HG03064 (cell line): ENCODE measurements around the gene LANCL2.
A peak's percentile ranks its signal among the peaks of the same experiment; 100 is the strongest.
"Not testable (repeated sequence)": the region's sequence is repeated elsewhere in the genome, so short reads cannot be mapped to it uniquely, and the experiment has no call there.

Source experiments
- ATAC-seq: cut with Tn5 transposase; IDR thresholded peaks from one replicate; pipeline ENCODE4 v1.9.1; 2021; ENCODE audit warnings: low read depth; ENCODE audit not compliant: unreplicated experiment

LANCL2 gene

GRCh38 chr7:55397617-55398016 lies 32.5 kb downstream of the LANCL2 start:
- no peak for ATAC-seq

DNA sequence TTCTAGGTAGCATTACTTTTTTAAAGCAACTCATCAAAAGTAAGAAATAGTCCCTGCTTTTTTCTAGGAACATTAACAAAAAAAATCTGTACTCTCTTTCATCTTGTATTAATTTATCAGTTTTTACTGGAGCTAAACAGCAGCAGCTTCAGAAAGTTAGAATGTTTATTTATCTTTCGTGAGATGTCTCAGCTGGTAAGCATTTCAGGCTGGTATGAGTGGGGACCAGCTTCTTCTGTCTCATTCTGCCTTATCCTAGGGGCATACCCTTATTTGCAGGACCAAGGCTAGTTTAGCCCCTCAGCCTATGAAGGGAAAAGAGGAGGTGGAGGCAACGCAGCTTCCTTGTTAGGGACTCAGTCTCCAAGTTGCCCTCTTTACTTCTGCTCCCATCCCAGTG lies 35.1 kb downstream of the LANCL2 start:
- no peak for ATAC-seq

DNA sequence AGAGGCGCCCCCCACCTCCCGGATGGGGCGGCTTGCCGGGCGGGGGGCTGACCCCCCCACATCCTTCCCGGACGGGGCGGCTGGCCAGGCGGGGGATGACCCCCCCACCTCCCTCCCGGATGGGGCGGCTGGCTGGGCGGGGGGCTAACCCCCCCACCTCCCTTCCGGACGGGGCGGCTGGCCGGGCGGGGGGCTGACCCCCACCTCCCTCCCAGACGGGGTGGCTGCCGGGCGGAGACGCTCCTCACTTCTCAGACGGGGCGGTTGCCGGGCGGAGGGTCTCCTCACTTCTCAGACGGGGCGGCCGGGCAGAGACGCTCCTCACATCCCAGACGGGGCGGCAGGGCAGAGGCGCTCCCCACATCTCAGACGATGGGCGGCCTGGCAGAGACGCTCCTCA lies 37.4 kb downstream of the LANCL2 start:
- not testable (repeated sequence) for ATAC-seq

- ATAC-seq = no peak
Observed at GRCh38 chr7:55405856-55406541, 40.9 kb downstream of the LANCL2 start.

- ATAC-seq = no peak
Observed at GRCh38 chr7:55409482-55410225, 44.5 kb downstream of the LANCL2 start.

DNA sequence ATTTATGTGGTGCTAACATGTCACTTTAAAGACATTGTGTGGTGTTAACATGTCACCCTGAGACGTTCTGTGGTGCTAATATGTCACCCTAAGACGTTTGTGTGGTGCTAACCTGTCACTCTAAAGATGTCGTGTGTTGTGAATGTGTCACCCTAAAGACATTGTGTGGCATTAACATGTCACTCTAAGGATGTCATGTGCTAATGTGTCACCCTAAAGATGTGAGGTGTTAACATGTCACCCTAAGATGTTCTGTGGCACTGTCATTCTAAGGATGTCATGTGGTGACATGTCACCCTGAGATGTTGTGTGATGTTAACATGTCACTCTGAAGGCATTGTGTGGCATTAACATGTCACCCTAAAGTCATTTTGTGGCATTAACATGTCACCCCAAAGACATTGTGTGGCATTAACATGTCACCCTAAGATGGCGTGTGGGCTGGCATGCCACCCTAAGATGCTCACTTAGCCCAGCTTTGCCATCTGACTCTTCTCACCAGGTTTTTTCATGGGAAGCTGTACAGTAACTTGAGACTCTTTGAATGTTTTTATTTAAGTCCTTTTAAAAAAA lies 45.6 kb downstream of the LANCL2 start:
- no peak for ATAC-seq

GRCh38 chr7:55411844-55412243 lies 46.7 kb downstream of the LANCL2 start:
- ATAC-seq = no peak

DNA sequence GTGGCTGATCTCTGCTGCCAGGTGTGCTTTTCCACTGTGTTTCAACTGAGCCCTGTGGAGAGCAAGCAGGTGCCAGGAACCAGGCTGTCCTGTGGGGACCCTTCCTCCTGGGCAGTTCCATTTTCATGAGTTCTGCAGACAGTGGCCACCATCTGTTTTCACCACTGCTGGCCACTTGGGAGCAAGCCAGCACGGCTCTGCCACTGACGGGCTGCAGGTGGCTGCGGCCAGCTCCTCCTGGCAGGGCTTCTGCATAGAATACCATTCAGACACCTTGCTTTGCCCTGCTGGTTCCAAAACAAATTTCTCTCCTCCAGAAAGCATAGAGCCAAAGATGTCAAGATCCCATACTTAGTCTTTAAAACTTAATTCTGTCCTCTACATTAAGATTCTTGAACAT lies 48.3 kb downstream of the LANCL2 start:
- ATAC-seq = no peak

GRCh38 chr7:55415173-55415778 lies 50.1 kb downstream of the LANCL2 start:
- peak; percentile 74 for ATAC-seq

DNA sequence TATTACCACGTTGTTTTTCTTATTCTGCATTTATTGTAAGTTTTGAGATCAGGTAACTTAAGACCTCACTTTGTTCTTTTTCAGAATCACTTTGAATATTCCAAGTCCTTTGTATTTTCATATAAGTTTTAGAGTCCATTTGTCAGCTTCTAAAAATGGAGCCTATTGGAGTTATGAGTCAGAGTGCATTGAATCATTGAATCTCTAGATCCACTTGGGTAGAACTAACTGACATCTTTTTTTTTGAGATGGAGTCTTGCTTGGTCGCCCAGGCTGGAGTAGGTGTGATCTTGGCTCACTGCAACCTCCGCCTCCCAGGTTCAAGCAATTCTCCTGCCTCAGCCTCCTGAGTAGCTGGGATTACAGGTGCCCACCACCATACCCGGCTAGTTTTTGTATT lies 52.3 kb downstream of the LANCL2 start:
- not testable (repeated sequence) for ATAC-seq

DNA sequence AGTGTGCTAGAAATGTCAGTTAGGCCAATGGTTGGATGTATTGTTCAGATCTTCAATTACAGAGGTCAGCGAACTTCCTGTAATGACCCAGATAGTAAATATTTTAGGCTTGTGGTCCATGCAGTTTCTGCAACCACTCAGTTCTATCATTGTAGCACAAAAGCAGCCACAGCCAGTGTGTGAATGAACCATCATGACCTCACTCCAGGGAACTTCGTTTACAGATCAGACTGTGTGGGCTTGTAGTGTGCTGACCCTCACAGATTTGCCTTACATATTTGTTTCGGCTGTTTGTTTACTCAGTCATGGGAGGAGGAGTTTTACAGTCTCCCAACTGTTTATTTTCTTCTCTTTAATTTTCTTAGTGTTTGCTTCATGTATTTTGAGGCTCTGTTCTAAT lies 55.4 kb downstream of the LANCL2 start:
- no peak for ATAC-seq

DNA sequence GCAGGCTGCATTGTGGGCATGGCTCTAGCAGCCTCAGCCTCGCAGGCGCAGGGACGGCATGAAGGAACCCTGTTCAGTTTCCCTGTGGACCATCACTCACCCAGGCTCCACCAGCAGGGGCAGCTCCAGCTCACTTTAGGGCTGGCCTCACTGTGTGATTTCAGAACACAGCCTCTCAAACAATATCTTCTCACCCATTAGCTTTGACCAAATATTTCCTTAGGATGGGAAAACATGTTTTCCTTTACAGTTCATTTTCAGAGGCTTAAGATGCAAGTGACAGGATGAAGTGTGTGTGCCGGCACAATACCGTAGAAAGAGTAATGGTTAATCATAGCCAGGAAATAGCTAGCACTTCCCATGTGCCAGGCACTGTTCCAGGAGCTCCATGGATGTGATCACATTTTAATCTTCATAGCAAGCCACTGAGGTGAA lies 58.2 kb downstream of the LANCL2 start:
- ATAC-seq = no peak

GRCh38 chr7:55423891-55424290 lies 58.8 kb downstream of the LANCL2 start:
- ATAC-seq = no peak

- ATAC-seq = no peak
Observed at GRCh38 chr7:55425141-55425752, 60.1 kb downstream of the LANCL2 start.

- no peak for ATAC-seq
Observed at GRCh38 chr7:55426676-55427075, 61.5 kb downstream of the LANCL2 start.

DNA sequence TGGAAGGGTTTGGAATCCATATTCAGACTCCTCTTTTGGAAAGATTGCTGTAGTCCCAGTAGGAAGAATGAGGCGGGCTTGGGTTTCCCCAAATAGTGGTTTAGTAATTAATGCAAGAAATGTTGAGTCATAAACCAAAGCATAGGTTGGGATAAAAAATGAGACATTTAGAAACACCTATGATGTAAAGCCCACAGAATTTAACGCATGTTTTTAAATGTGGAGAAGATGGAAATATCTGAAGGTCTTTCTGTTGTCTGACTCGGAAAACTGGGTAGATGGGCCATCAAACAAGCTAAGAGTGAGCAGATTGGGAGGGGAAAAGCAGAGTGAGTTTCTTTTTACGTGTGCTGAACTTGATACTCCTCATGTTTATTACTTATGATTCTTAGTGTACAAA lies 62.2 kb downstream of the LANCL2 start:
- no peak for ATAC-seq

GRCh38 chr7:55427800-55428199 lies 62.7 kb downstream of the LANCL2 start:
- ATAC-seq = no peak

DNA sequence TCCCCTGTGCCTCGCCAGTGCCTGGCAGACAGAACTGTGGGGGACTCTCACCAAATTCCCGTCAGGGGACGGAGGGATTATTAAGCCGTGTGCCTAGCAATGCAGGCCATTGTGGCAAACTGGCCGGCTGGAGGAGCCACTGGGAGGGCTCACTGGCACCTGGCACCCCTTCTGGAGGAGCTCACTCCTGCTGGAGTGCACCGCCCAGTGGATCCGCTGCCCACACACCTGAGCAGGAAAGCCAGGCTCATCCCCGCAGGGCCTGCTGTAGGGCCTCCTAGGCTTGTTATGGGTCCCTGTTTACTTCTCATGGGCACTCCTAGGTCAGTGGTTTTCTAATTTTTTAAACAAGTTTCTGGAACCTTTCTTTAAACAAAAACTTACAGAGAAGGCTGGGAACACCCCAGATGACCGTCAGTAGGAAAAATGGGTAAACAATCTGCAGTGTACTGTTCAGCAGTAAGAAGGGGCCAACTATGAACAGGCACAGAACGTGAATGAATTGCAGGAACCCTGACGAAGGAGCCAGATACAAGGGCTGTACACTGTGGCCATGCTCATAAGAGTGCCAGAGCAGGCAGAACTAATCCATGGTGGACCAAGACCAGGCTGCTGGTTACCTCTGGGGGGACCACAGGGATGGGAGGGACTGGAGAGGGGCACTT lies 64.8 kb downstream of the LANCL2 start:
- ATAC-seq = no peak

DNA sequence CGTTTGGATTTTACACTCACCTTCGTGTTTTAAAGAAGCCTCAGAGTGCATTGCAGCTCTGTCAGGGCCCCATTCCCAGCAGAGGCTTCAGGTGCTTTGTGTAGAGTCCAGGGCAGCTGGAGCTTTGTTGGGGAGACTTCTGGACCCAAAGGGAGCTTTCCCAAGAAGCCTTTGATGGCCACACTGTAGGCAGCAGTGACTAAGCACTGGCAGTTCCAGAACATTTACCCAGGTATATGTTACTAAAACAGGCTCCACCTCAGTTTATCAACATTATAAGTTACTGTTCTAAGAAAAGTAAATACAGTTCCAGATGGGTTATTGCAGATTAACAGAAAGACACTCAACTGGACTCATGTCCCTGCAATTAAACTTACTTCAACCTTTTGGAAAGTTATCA lies 66.8 kb downstream of the LANCL2 start:
- no peak for ATAC-seq

DNA sequence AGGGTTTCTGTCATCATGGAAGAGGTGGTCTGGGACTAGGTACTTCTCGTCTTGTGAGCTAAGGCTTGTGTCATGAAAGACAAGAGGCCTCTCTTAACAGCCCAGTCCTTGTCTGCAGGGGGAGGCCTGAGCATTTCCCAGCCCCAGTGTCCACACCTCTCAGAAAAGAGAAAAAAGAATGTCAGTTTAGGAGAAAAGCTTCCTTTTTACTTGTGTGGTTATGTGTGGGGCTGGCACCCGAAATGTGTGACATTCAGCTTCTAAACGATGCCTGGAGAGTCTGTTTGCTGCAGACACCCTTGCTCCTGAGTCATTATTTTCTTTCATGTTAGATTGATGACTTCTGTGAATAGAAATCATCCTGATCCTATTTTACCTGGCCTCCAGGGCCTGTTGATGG lies 67.4 kb downstream of the LANCL2 start:
- no peak for ATAC-seq
